Nephron progenitor cell (in vitro differentiated cells): ENCODE data around the gene MYL6B.

Source experiments
- DNase-seq: peaks from one replicate; pipeline ENCODE4 v3.0.0; 2021
- H3K27ac Mint-ChIP-seq: 2 replicates; pipeline ENCODE4 v1.8.0; 2021; ENCODE audit warnings: mild to moderate bottlenecking, moderate library complexity, mixed read lengths
- H3K27me3 Mint-ChIP-seq: 2 replicates; pipeline ENCODE4 v1.8.0; 2021; ENCODE audit warnings: mild to moderate bottlenecking, low read depth, mixed read lengths; ENCODE audit not compliant: poor library complexity
- H3K36me3 Mint-ChIP-seq: 2 replicates; pipeline ENCODE4 v1.8.0; 2021; ENCODE audit warnings: low read depth, mixed read lengths
- H3K4me1 Mint-ChIP-seq: 2 replicates; pipeline ENCODE4 v1.8.0; 2021; ENCODE audit warnings: mixed read lengths
- H3K4me3 Mint-ChIP-seq: 2 replicates; pipeline ENCODE4 v1.8.0; 2021; ENCODE audit warnings: mild to moderate bottlenecking, moderate library complexity, mixed read lengths
- H3K9me3 Mint-ChIP-seq: 2 replicates; pipeline ENCODE4 v1.8.0; 2021; ENCODE audit warnings: mild to moderate bottlenecking, moderate library complexity, mixed read lengths
- CTCF ChIP-seq: fragments of 200-600 bp; sonication (generic); IDR thresholded peaks from 2 replicates; pipeline ENCODE4 v1.5.0; 2021; ENCODE audit warnings: antibody characterized with exemption

The MYL6B gene

GRCh38 chr12:56160894-56161689 is 8.7 kb downstream of the MYL6B start:
- Mint-ChIP-seq H3K4me1 (peaks cover 55% of the 10 kb centered on the region), H3K36me3 (peaks cover 61% of the 10 kb centered on the region), H3K27ac (peak overlapping the region; percentile 96), H3K9me3 (no peaks in the 10 kb centered on the region), H3K27me3 (no peaks in the 10 kb centered on the region), H3K4me3 (peak overlapping the region; percentile 92)
- no peak for TF ChIP-seq CTCF
- DNase-seq, result no peak

- H3K27me3 Mint-ChIP-seq, result peaks cover 3% of the 10 kb centered on the region
- peak overlapping the region; percentile 90 for H3K27ac Mint-ChIP-seq
- no peak for DNase-seq
- no peaks in the 10 kb centered on the region for H3K9me3 Mint-ChIP-seq
- peaks cover 61% of the 10 kb centered on the region for H3K36me3 Mint-ChIP-seq
- peaks cover 55% of the 10 kb centered on the region for H3K4me1 Mint-ChIP-seq
- no peak for TF ChIP-seq CTCF
- H3K4me3 Mint-ChIP-seq, result peak overlapping the region; percentile 92
Observed at GRCh38 chr12:56161690-56162351, 9.4 kb downstream of the MYL6B start.

DNA sequence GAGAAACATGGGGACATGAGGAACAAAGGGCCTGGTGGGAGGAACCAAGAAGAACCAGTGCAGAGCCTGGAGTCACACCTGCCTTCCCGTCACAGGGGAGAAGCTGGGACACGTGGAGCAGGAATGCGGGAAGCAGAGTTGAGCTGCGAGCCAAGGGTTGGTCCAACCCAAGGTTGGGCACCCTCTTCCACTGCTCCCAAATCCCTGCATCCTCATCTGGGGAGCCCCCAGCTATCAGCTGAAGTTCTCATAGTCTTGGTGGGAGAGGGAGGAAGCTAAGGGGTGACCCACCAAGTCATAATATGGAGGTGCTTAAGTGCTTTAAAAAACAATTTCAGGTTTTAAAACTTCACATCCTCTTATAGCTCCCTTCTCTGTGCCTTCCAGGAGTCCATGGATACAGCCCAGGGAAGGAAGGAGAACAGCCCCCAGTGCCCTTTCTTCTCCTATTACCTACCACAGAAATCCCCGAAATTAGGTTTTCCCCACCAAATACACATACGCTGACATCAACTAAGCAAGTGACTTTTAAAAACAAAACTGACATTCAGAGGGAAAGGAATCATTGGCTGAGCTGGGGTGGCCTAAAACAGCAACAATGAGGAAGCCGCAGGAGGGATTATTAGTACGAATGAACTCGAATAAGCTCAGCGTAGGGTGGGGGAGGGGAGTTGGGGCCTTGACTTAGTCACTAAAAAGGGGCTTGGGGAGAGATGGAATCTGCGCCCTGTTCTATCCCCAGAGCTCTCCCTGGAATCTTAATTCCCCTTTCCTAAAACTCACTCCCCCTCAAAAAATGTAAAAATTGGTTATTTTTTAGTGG is 10.3 kb downstream of the MYL6B start:
- no peak for TF ChIP-seq CTCF
- Mint-ChIP-seq H3K27me3 (peaks cover 3% of the 10 kb centered on the region), H3K4me3 (no peak overlapping the region), H3K27ac (peak overlapping the region; percentile 90), H3K4me1 (peaks cover 48% of the 10 kb centered on the region), H3K9me3 (no peaks in the 10 kb centered on the region), H3K36me3 (peaks cover 66% of the 10 kb centered on the region)
- DNase-seq, result no peak

DNA sequence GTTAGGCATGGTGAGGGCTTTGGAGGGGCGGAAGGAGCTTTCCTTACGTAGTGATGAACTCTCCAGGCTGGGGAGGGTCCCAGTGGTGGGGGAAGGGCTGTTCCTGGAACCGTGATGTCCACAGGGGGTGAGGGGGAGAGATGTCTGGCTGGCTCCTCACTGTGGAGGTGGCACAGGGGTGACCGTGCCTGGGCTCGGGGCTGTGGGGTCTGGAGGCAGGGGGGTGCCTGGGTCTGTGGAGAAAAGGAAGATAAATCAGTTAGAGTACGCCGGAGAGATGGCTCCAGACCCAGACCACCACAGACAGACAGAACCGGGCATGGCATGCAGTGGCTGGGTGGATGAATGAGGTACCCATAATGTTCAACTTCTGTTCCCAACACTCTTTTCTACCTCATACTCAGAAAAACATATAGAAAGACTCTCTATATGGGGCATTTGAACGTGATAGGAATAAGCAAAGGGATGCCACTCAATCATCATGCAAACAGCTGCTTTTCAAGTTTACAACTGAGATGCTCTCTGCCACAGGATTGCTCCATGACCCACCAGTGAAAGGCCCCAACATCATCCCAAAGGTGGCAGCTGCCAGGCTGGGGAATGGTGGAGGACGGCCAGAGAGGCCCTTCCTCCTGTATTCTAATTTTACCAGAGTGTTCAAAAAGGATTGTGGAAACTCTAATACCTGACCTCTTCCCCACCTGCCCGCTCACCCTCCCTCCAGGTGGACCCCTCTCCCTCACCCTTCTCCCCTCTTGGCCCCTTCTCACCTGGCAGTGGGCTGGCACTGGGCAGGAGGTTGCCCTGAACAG is 11.4 kb downstream of the MYL6B start:
- H3K27ac Mint-ChIP-seq, result peak overlapping the region; percentile 89
- H3K36me3 Mint-ChIP-seq, result peaks cover 72% of the 10 kb centered on the region
- peaks cover 45% of the 10 kb centered on the region for H3K4me1 Mint-ChIP-seq
- no peak for TF ChIP-seq CTCF
- peaks cover 3% of the 10 kb centered on the region for H3K27me3 Mint-ChIP-seq
- DNase-seq, result no peak
- no peaks in the 10 kb centered on the region for H3K9me3 Mint-ChIP-seq
- H3K4me3 Mint-ChIP-seq, result no peak overlapping the region

DNA sequence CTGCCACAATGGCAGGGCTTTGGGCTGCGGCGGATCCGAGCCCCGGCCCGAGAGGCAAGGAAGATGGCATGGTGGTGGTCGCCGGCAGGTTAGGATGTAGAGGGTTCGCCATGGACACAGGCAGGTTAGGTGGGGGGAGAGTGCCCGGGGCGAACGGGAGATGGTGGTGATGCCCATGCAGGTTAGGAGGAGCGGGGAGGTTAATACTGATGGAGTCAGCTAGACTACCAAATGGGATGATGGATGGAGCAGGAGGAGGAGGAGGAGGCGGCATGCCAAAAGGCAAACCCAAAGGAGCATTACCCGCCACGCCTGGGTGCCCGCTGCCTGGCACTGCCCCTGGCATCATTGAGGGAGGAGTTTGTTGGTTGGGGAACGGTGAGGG is 11.9 kb downstream of the MYL6B start:
- no peak for TF ChIP-seq CTCF
- H3K36me3 Mint-ChIP-seq, result peaks cover 75% of the 10 kb centered on the region
- H3K4me1 Mint-ChIP-seq, result peaks cover 40% of the 10 kb centered on the region
- peaks cover 3% of the 10 kb centered on the region for H3K27me3 Mint-ChIP-seq
- no peak for DNase-seq
- peak overlapping the region; percentile 25 for H3K27ac Mint-ChIP-seq
- H3K4me3 Mint-ChIP-seq, result no peak overlapping the region
- H3K9me3 Mint-ChIP-seq, result no peaks in the 10 kb centered on the region
